GM23338 (cell line): ENCODE results near the gene TBC1D14.

Experiments used
- CREB1 ChIP-seq: fragments of 250-450 bp; sonication (Bioruptor Pico); IDR thresholded peaks from 2 replicates; pipeline ENCODE4 v1.5.0; 2020; ENCODE audit warnings: low read depth, mild to moderate bottlenecking, moderate library complexity
- EZH2 ChIP-seq: fragments of 200-600 bp; sonication (generic); IDR thresholded peaks from one replicate; pipeline ENCODE4 v1.8.0; 2017; ENCODE audit warnings: antibody characterized with exemption, mild to moderate bottlenecking, low read depth; ENCODE audit not compliant: unreplicated experiment
- EZH2phosphoT487 ChIP-seq: fragments of 200-600 bp; sonication (generic); IDR thresholded peaks from one replicate; pipeline ENCODE4 v1.8.1; 2018; ENCODE audit warnings: antibody characterized with exemption; ENCODE audit not compliant: unreplicated experiment
- JUNB ChIP-seq: IDR thresholded peaks from one replicate; pipeline ENCODE4 v1.6.1; 2016; ENCODE audit warnings: antibody characterized with exemption; ENCODE audit not compliant: unreplicated experiment
- POLR2AphosphoS5 ChIP-seq: IDR thresholded peaks from 2 replicates; pipeline ENCODE4 v1.6.1; 2016; ENCODE audit warnings: antibody characterized with exemption, low read depth
- TF ChIP-seq, protein P1 (sequence below), 2 experiments: fragments of 200-600 bp in 1 of 2; sonication (generic) in 1 of 2; conservative IDR thresholded peaks; 2 replicates each; pipeline versions ENCODE4 v1.5.1 to v1.6.1; 2016 to 2017; ENCODE audit warnings: antibody characterized with exemption in 2 of 2, low read depth in 2 of 2, mild to moderate bottlenecking in 2 of 2, moderate library complexity in 1 of 2
- TF ChIP-seq, protein P2 (sequence below): IDR thresholded peaks from 2 replicates; pipeline ENCODE4 v1.6.1; 2016; ENCODE audit warnings: antibody characterized with exemption

DNA sequence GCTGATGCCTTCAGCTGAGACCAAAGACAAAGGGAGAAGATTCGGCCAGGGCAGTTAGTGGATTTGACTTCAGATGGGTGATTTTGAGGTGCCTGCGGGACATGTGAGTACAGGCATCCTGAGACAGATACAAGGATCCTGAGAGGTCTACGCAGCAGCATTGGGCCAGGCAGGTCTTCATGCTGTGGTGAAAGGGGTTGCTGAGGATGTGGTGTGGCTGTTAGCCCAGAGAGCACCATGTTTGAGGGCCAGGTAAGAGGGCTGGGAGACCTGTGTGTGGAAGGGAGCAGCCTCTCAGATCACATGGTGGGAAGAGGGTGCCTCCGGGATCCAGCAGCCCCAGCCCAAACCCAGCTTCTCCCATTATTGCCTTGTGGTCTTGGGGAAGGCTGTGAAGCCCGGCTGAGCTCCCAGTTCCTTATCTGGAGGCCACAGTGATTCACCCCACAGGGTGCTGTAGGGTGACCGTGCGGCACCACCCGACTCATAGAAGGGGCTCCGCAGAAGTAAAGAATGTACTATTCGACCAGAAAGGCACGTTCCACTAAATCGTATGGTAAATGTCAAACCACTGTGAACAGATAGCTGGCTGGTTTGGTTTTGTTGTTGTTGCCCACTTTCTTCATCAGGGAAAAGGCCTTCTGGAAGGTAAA, 105.9 kb downstream of the TBC1D14 start:
- no peak for TF ChIP-seq EZH2
- TF ChIP-seq, protein P1, sequence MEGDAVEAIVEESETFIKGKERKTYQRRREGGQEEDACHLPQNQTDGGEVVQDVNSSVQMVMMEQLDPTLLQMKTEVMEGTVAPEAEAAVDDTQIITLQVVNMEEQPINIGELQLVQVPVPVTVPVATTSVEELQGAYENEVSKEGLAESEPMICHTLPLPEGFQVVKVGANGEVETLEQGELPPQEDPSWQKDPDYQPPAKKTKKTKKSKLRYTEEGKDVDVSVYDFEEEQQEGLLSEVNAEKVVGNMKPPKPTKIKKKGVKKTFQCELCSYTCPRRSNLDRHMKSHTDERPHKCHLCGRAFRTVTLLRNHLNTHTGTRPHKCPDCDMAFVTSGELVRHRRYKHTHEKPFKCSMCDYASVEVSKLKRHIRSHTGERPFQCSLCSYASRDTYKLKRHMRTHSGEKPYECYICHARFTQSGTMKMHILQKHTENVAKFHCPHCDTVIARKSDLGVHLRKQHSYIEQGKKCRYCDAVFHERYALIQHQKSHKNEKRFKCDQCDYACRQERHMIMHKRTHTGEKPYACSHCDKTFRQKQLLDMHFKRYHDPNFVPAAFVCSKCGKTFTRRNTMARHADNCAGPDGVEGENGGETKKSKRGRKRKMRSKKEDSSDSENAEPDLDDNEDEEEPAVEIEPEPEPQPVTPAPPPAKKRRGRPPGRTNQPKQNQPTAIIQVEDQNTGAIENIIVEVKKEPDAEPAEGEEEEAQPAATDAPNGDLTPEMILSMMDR (conservative IDR thresholded peaks at IDR 0.05; ENCODE audit: low read depth in 2 of 2): no peak
- TF ChIP-seq EZH2phosphoT487: no peak
- TF ChIP-seq CREB1: no peak
- no peak for TF ChIP-seq POLR2AphosphoS5
- no peak for TF ChIP-seq JUNB
- TF ChIP-seq, protein P2, sequence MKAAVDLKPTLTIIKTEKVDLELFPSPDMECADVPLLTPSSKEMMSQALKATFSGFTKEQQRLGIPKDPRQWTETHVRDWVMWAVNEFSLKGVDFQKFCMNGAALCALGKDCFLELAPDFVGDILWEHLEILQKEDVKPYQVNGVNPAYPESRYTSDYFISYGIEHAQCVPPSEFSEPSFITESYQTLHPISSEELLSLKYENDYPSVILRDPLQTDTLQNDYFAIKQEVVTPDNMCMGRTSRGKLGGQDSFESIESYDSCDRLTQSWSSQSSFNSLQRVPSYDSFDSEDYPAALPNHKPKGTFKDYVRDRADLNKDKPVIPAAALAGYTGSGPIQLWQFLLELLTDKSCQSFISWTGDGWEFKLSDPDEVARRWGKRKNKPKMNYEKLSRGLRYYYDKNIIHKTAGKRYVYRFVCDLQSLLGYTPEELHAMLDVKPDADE: no peak
